Panc1 (cell line): ENCODE data around the gene DCC. TPM values are rescaled to one million over a fixed set of nuclear protein-coding genes. Genes with fewer than 3 reads are reported as not detected.

ENCODE experiments used
- ATAC-seq: fragments of 200-7000 bp; cut with Tn5 transposase; 2 replicates; pipeline ENCODE4 v1.9.1; 2020; ENCODE audit warnings: mild to moderate bottlenecking, moderate library complexity
- BruUV-seq: library from RNA; stranded (reverse); fragments of 400-500 nt; replicated peaks from 2 replicates; lab custom pipeline; 2021; lab: Mats Ljungman, UMichigan
- CTCF ChIA-PET: fragments of 300-600 bp; sonication (Branson Sonifier 250); formaldehyde crosslinking; loops from one replicate; lab custom pipeline; 2022; ENCODE audit warnings: antibody characterized with exemption; lab: Charles Lee
- POLR2A ChIA-PET: fragments of 300-600 bp; sonication (Branson Sonifier 250); formaldehyde crosslinking; loops from one replicate; lab custom pipeline; 2022; ENCODE audit warnings: antibody characterized with exemption; lab: Charles Lee
- DNase-seq: peaks from one replicate; pipeline ENCODE4 v3.0.0-alpha.2; 2010; ENCODE audit warnings: low read depth, low spot score
- H3K27ac ChIP-seq: 2 replicates; pipeline ENCODE4 v1.5.1; 2011; ENCODE audit warnings: mild to moderate bottlenecking, low read length, inconsistent platforms
- H3K27me3 ChIP-seq: fragments of 200-500 bp; sonication (Bioruptor generic); 2 replicates; pipeline ENCODE4 v1.6.0; 2014; ENCODE audit warnings: low read length, inconsistent platforms; ENCODE audit not compliant: control insufficient read depth, insufficient read depth
- H3K36me3 ChIP-seq: fragments of 200-500 bp; sonication (Bioruptor generic); 2 replicates; pipeline ENCODE4 v1.5.1; 2014; ENCODE audit warnings: inconsistent platforms, mild to moderate bottlenecking, low read length, moderate library complexity; ENCODE audit not compliant: control insufficient read depth, insufficient read depth
- H3K4me1 ChIP-seq: 2 replicates; pipeline ENCODE4 v1.5.1; 2011; ENCODE audit warnings: inconsistent platforms, mild to moderate bottlenecking, low read length, moderate library complexity; ENCODE audit not compliant: control insufficient read depth, insufficient read depth
- H3K4me3 ChIP-seq, 2 experiments: 2 replicates each; pipeline ENCODE4 v1.5.1; 2011 to 2012; ENCODE audit warnings: low read depth in 2 of 2, low read length in 2 of 2, mild to moderate bottlenecking in 2 of 2, inconsistent platforms in 1 of 2, moderate library complexity in 1 of 2
- H3K9me3 ChIP-seq: fragments of 200-500 bp; sonication (Bioruptor generic); 2 replicates; pipeline ENCODE4 v1.5.1; 2014; ENCODE audit warnings: low read depth, mild to moderate bottlenecking, inconsistent platforms, low read length, moderate library complexity; ENCODE audit not compliant: control insufficient read depth, insufficient read depth
- CTCF ChIP-seq: fragments of 450-650 bp; IDR thresholded peaks from 2 replicates; pipeline ENCODE4 v1.5.1; 2017; ENCODE audit warnings: mild to moderate bottlenecking
- POLR2AphosphoS5 ChIP-seq: IDR thresholded peaks from 2 replicates; pipeline ENCODE4 v1.6.1; 2012; ENCODE audit warnings: mild to moderate bottlenecking, low read depth, low read length, moderate library complexity
- REST ChIP-seq, 2 experiments: IDR thresholded peaks; 2 replicates each; pipeline ENCODE4 v1.6.1; 2011 to 2012; ENCODE audit warnings: low read depth in 2 of 2, control low read depth in 1 of 2, low read length in 1 of 2, mild to moderate bottlenecking in 1 of 2, moderate library complexity in 1 of 2; ENCODE audit not compliant: insufficient read depth in 1 of 2
- SIN3A ChIP-seq: IDR thresholded peaks from 2 replicates; pipeline ENCODE4 v1.6.1; 2012; ENCODE audit warnings: low read depth, mild to moderate bottlenecking, low read length, moderate library complexity, borderline replicate concordance; ENCODE audit not compliant: insufficient read depth
- TCF7L2 ChIP-seq: IDR thresholded peaks from 2 replicates; pipeline ENCODE4 v1.6.1; 2011; ENCODE audit warnings: mild to moderate bottlenecking, low read depth, low read length, inconsistent platforms
- in situ Hi-C: cut with HindIII; loops from 2 replicates; pipeline ENCODE4 v1.10.0; 2016; ENCODE audit warnings: low sequenced_read_pairs, low pct_unique_long_range_greater_than_20kb
- intact Hi-C: fragments of 100-400 bp; cut with micrococcal nuclease; formaldehyde crosslinking; loops from one replicate; pipeline ENCODE4 v1.10.0; 2022; ENCODE audit not compliant: unreplicated experiment
- total RNA-seq: library from RNA; stranded (reverse); gene quantifications from one replicate; pipeline ENCODE4 v1.2.1, GENCODE V29; 2021; ENCODE audit not compliant: unreplicated experiment

The DCC gene
- total RNA-seq, 1 experiment from 2014 or later: not detected

- intact Hi-C loops (no loop called here), in situ Hi-C loops (no loop called here)
- no peak for ATAC-seq
- H3K9me3 ChIP-seq: no peaks in the 10 kb centered on the region
- no peak for DNase-seq
- no peak overlapping the region for H3K27ac ChIP-seq
- no TSS peak for BruUV-seq
- no peak overlapping the region for H3K4me3 ChIP-seq
- CTCF ChIA-PET: no interaction called here
- no peaks in the 10 kb centered on the region for H3K36me3 ChIP-seq
- TF ChIP-seq SIN3A (no peak), TCF7L2 (no peak), CTCF (no peak)
- no peaks in the 10 kb centered on the region for H3K27me3 ChIP-seq
- no peaks in the 10 kb centered on the region for H3K4me1 ChIP-seq
- POLR2A ChIA-PET: no interaction called here
Observed at GRCh38 chr18:52349498-52349897, 9.5 kb downstream of the DCC start.

GRCh38 chr18:52352920-52353319 lies 12.9 kb downstream of the DCC start:
- ChIA-PET POLR2A (no interaction called here), CTCF (no interaction called here)
- Histone ChIP-seq H3K27me3 (no peaks in the 10 kb centered on the region), H3K9me3 (no peaks in the 10 kb centered on the region), H3K4me3 (no peak overlapping the region), H3K36me3 (no peaks in the 10 kb centered on the region), H3K27ac (no peak overlapping the region), H3K4me1 (no peaks in the 10 kb centered on the region)
- intact Hi-C loops: no loop called here
- ATAC-seq (no peak), DNase-seq (no peak)
- in situ Hi-C loops: no loop called here
- no TSS peak for BruUV-seq
- no peak for TF ChIP-seq TCF7L2
- no peak for TF ChIP-seq CTCF
- TF ChIP-seq SIN3A: no peak
- TF ChIP-seq REST (IDR thresholded peaks at IDR 0.05; ENCODE audit: insufficient read depth in 1 of 2, low read depth in 2 of 2, low read length in 1 of 2): no peak
- TF ChIP-seq POLR2AphosphoS5: no peak

- in situ Hi-C loops: no loop called here
Observed at GRCh38 chr18:52353589-52353988, 13.6 kb downstream of the DCC start.

More at GRCh38 chr18:52353589-52353988, 13.6 kb downstream of the DCC start:
- Histone ChIP-seq H3K4me3 (no peak overlapping the region), H3K4me1 (no peaks in the 10 kb centered on the region), H3K36me3 (no peaks in the 10 kb centered on the region), H3K9me3 (no peaks in the 10 kb centered on the region), H3K27me3 (no peaks in the 10 kb centered on the region), H3K27ac (no peak overlapping the region)
- no peak for ATAC-seq
- no peak for TF ChIP-seq POLR2AphosphoS5
- no peak for TF ChIP-seq SIN3A
- TF ChIP-seq CTCF: no peak
- no peak for TF ChIP-seq REST (IDR thresholded peaks at IDR 0.05; ENCODE audit: insufficient read depth in 1 of 2, low read depth in 2 of 2, low read length in 1 of 2)
- no peak for TF ChIP-seq TCF7L2
- intact Hi-C loops: no loop called here
- BruUV-seq: no TSS peak
- no peak for DNase-seq
- ChIA-PET POLR2A (no interaction called here), CTCF (no interaction called here)
